Medulla oblongata (tissue), 1 donor: Measurements from ENCODE around the gene SVIL.
"Not testable (repeated sequence)": the region's sequence is repeated elsewhere in the genome, so short reads cannot be mapped to it uniquely, and the experiment has no call there.

Experiments used
- DNase-seq: peaks from one replicate; pipeline ENCODE4 v3.0.0-alpha.2; 2015; ENCODE audit errors: extremely low spot score

SVIL gene

DNA sequence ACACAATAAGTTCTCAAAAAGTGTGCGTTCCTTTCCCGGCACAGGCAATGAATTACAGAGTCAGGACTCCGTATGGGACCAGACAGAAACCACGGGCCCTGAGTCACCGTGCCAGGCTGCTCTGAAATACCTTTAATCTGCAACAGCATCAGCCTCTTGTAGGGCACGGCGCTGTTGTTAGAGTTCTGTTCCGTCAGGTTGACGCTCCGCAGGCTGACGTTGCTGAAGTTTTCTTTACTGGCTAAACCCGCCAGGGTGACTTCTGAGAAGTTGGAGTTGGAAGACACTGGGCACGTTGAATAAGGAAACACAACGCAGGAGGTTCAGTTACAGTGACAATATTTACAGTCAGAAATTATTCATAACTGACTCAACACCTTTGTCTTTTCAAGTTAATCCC lies 146.3 kb downstream of the SVIL start:
- DNase-seq = not testable (repeated sequence)

DNA sequence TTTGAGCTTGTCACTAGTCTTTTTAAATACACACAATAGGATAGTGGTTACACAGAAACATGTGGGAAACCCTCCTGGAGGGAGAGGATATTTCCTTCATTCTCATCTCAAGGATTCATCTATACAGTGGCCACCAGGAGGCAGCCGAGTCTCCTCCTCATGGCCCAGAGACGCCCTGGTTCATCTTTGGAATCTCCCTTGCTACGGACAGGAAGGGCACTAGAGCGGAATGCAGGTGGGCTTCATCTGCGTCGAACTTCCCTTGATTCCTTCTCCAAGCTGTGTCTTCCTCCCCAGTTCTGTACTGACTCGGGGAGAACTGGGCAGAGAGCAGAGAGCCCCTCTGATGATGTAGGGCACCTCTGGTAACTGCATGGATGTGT lies 146.9 kb downstream of the SVIL start:
- DNase-seq = not testable (repeated sequence)

DNA sequence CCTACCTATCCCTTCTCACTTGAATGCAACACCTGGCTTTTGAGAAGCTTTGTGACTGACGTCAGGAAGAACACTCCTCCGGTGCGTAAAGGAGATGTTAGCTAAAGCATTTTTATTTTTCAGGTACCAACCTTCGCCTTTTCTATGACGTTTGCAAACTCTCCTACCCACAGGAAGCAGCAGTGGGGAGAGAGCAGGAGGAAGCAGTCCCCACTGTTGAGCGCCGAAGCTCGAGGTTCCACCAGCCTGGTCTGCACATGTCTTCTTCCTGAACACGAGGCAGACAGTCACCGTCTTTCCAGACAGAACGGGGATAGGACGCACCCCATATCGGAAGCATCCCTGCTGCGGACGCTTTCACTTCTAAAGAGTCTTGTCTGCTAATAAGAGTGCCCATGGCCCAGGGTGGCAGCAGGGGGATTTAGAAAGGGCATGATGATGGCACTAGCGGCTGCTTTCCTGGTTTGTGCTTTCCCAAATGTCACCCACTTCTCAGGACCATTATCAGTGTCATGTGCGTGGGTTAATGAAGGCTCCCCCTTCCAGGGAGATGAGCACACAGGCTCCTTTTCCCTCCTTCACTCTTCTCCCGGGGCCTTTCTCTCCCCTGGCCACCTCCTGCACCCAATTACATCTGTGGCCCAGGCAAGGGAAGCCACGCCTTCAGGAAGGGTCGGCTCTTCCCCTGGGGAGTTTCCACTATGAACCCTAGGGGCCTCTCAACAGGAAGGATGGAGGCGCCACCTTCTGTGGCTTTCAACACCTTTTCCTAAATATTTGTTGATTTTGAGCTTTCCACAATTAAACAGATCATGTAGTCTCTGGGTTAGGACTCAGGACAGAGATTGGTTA lies 147.5 kb downstream of the SVIL start:
- not testable (repeated sequence) for DNase-seq

DNA sequence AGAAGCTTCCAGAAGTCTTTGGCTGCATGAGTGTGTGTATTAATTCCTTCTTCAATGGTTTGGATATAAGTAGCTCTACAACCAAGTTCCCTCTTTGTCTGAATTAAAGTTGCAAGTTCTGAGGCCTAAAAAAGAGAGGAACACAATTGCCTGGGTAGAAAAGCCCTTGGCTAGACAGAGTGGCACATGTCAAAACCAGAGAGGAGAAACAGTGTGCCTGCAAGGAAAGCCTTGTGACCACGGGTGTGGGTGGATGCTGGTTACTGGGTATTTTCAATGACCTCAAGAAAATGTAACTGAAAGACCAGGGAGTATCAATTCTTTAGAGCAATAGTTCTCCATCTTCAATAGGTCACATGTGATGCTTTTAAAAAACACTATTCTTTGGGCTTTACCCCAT lies 148.3 kb downstream of the SVIL start:
- no peak for DNase-seq

- not testable (repeated sequence) for DNase-seq
Observed at GRCh38 chr10:29484677-29485076, 150.1 kb downstream of the SVIL start.

- peak; percentile 12 for DNase-seq
Observed at GRCh38 chr10:29482591-29483431, 152.0 kb downstream of the SVIL start.

- DNase-seq = no peak
Observed at GRCh38 chr10:29481906-29482440, 152.8 kb downstream of the SVIL start.

DNA sequence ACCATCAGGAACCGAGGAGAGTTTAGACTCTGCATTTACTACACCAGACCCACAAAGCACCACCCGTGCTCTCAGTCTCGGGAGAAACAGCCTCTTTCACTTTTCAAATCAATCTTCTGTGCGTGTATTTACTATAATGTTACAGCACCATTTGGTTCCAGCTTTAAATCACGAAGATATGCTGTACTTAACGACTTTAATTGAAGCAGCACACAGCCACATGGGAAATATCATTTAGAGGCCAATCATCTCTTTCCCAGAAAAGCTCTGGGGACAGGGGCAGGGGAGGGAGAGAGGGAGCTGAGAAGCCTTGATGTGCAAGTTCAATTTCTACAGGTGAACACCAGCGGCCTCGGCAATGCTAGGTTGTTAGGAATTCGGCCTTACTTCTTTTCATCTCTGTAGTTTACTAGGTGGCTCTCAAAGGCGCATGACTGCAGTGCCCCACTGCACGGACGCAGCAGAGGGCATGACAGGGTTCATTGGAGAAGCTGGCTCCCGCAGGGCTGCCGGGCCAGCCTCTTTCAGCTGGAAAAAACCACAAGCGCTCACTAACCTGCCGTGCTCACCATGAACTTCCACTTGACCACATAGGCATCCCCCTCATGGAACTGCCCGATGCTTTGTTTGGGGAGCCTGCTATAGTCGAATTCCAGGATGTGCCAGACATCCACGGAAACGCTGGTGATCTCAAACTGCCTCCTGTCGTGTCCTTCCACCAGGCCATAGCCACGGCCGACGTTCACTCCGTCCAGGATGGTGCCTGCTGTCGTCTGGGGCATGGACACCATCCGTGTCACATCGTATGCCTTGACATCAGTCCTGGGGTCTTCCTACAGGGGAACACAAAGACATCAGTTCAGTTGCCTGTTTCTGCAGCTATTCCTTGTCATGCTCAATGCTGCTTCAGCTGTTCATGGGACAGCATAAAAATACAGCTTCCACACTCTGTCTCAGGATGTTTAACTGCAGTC lies 154.5 kb downstream of the SVIL start:
- no peak for DNase-seq

DNA sequence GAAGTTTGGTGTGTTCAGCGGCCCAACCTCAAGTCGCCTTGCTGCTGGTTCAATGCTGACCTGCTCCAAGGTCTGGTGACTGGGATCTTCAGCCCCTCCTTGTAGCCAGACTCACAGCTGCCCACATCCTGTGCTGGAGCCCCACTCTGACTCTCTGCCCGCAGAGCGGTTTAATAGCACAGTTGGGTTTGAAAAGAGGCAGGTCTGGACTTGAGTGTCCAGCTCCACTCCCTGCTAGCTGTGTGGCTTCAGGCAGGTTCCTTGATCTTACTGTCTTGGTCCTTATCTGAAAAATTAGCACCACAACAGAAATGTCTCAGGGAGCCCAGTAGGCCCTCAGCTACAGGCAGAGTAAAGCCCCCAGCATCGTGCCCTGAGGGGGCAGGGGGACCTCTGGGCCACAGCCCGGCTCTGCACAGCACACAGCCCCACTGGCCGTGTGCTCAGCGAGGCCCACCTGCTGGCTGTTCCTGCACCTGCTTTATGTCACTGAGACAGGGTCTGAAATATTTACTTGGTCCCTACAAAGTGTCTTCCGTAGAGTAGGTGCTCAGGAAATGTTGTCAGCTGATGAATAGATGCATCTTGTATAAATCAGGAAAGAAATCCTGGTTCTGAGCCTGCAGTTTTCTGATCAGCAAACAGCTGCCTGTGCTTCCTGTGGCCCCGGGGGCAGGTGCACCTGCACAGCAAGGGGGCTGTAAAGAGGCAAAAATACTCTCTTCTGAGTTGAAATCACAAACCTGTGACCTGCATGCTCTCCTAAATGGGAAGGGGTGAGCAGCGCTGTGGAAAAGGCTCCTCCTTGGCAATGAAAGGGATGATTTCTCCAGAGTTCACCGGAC lies 155.5 kb downstream of the SVIL start:
- no peak for DNase-seq

DNA sequence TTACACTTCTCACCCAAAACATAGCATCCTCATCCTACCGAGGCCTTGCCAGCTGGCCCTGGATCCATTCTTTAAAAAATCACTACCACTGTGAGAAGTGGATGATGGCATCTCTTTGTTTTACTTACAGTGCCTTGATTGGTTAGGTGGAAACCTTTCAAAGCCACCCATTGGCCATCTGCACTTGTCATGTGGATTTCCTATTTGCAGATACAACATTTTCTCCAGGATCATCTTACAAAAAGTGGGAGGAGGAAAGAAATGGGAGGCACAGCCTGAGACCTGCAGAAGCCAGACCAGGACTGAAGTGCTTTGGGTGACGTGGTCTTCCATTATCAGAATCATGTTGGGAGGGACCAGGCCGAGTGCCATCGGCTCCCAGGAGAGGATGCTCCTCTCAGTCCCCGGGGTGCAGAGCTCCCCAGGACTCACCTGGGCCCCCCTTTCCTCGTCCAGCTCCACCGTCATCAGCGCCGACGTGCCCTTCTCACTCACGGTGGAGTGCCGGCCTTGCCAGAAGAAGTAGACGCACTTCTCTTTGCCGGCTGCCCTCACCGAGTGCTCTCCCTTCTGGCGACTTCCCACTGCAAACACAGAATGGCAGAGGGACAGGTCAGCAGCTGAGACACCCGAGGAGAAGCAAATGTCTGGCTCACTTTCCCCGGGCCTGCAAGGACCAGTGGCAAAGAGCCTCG lies 161.2 kb downstream of the SVIL start:
- no peak for DNase-seq

DNA sequence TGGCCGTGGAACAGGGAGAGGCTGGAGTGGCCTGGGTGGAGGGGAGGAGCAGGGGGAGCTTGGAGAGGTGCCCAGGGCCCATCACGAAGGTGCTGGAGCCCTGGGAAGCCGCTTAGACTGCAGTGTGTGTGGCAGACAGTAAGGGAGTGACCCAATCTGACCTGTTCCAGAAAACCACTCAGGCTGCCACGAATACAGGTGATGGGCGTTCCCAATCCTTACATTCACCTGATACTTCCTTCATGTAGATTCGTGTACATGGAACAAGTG lies 161.7 kb downstream of the SVIL start:
- DNase-seq = no peak

DNA sequence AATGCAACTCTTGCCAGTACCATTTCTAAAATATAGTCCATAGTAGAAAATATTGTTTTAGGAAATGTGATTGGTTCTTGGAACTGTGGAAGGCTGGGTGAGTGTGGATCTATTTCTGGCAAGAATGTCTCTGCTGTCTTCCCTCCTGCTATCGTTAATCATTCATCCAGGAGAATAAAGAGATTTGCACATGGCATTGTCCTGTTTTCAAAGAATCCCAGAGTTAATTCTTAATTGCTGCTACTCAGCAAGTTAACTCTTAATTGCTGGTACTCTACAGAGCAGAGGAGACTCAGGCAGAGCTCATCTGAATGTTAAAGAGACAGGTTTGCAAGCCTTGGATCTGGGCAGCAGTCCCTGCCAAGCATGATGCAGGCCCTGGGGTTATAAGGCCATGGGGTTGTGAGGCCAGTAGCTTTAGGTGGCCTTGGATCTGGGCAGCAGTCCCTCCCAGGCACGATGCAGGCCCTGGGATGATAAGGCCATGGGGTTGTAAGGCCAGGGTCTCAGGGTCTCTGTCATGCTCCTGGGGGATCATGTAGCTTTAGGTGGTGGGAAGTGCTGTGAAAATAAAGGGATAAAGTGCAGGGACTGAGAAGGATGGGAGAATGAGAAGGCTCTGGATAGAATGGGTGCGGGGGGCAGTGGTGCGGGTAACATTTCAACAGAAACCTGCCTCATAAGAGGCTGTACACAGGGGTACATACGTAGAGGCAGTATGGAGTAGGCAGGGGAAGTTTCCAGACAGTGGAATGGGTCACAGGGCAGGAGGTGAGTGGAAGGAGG lies 162.3 kb downstream of the SVIL start:
- no peak for DNase-seq

DNA sequence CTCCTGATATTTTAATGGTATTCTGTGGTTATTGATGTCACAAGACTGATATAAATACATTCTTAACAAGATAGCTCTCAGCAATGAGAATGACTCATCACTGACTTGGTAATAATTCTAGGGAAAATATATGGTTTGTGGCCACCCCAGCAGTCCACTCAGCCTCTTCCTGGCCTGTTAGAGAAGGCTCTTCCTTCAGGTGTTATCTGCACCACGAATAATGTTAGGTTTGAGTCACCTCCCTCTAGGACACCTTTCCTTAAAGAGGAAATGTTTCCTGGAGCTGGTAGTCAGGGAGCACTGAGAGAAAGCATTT lies 163.3 kb downstream of the SVIL start:
- no peak for DNase-seq

DNA sequence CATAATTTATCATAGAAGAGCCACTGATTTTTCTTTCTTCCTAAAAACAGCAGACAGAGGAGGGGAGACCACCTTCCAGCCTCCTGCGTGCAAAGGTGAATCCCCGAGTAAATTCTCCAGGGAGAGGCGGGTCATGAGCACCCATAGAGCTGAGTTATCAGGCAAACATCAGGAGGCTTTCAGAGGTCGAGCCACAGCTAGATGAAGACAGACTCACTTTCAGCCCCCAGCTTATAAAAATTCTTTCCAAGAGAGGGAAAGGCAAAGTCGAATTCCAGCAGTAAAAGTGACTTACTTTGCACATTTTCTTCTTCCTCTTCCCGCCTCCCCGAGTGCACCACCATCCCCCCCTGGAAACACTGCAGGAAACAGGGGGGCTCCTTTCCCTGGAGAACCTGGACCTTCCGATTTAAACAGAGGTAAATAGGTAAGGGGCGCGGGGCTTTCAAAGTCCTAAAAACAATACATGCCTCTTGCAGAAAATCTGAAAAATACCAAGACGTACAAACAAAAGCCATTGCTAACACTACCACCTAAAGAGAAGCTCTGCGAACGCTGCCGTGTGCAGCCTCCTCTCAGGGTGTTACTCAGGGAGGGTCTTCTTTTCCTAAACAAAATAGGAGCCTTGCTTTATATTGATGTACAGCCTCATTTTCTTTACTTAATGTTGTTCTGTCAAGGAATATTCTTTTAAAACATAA lies 163.8 kb downstream of the SVIL start:
- no peak for DNase-seq

DNA sequence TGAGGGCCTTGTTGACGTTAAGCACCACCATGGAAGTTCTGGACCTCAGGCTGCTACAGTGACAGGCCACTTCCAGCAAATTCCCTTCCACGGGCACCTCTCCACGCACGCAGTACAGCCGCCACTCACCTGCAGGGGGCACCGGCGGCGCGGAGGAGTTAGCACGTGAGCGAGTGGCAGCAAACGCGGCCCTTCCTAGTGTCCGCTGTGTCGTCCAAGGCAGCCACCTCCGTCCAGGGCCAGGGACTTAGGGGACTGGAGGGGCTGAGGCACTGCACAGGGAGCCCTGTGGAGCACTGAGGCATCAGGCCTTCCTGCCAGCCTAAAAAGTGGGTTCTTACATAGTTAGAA lies 164.4 kb downstream of the SVIL start:
- no peak for DNase-seq

- DNase-seq = no peak
Observed at GRCh38 chr10:29469481-29470354, 165.1 kb downstream of the SVIL start.

DNA sequence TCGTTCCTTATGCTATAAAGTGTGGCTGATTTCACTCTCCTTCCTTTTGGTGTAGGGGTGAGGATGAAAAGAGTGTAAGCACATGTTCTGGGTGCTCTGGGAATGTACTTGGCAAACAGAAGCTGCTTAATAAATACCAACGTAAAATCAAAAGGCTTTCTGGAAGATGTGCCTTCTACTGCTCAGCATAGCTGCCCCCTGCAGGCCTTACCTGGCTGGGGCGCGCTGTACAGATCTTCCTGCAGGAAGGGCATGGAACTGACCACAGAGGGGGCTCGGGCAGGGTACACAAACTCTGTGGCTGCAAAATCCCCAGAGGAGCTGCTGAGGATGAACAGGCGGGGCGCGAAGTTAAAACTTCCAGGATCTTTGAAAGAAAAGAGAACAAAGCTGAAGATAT lies 169.4 kb downstream of the SVIL start:
- no peak for DNase-seq

DNA sequence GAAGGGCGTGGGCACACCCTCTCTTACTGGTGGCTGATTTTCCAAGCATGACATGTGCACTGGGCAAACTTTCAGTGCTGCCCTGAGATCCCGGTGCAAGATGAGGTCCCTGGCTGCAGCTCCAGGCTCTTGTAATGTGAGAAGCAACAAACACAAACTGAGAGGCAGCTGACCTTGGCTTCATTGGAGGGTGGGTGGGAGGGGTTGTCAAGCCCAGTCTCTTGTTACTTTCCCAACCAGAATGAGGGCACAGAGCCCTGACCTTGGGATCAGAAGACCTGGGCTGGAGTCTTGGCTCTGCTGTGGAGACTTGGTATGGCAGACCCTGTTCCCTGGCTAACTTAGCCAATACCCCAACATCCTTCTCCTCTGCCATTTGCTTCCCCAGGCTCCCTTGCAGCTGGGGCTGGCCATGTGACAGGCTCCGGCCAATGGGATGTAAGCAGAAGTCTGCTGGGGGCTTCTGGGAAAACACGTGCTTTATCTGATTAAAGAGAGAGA lies 170.1 kb downstream of the SVIL start:
- DNase-seq = not testable (repeated sequence)
